Measurements from ENCODE around the gene BPIFB6. TPM values are rescaled to one million over a fixed set of nuclear protein-coding genes. Genes with fewer than 3 reads are reported as not detected.

Gene BPIFB6
- total RNA-seq, 2 experiments from 2014 or later: not detected

- POLR2A ChIA-PET: no interaction called here
- H3K27me3 Mint-ChIP-seq: no peaks in the 10 kb centered on the region
- no peak overlapping the region for H3K4me3 Mint-ChIP-seq
- intact Hi-C loops (cut with micrococcal nuclease): no loop called here
- H3K27ac Mint-ChIP-seq: no peak overlapping the region
- H3K4me1 Mint-ChIP-seq (ENCODE audit: low read depth): no peaks in the 10 kb centered on the region
- CTCF ChIA-PET: no interaction called here
- TF ChIP-seq, protein P1, sequence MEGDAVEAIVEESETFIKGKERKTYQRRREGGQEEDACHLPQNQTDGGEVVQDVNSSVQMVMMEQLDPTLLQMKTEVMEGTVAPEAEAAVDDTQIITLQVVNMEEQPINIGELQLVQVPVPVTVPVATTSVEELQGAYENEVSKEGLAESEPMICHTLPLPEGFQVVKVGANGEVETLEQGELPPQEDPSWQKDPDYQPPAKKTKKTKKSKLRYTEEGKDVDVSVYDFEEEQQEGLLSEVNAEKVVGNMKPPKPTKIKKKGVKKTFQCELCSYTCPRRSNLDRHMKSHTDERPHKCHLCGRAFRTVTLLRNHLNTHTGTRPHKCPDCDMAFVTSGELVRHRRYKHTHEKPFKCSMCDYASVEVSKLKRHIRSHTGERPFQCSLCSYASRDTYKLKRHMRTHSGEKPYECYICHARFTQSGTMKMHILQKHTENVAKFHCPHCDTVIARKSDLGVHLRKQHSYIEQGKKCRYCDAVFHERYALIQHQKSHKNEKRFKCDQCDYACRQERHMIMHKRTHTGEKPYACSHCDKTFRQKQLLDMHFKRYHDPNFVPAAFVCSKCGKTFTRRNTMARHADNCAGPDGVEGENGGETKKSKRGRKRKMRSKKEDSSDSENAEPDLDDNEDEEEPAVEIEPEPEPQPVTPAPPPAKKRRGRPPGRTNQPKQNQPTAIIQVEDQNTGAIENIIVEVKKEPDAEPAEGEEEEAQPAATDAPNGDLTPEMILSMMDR (IDR thresholded peaks at IDR 0.05): no peak
- H3K36me3 Mint-ChIP-seq (ENCODE audit: low read depth): no peaks in the 10 kb centered on the region
- peaks cover 5% of the 10 kb centered on the region for H3K9me3 Mint-ChIP-seq
- DNase-seq (no peak), ATAC-seq (no peak)
These were observed 2.7 kb downstream of the BPIFB6 start for GRCh38 chr20:33034115-33034514.

DNA sequence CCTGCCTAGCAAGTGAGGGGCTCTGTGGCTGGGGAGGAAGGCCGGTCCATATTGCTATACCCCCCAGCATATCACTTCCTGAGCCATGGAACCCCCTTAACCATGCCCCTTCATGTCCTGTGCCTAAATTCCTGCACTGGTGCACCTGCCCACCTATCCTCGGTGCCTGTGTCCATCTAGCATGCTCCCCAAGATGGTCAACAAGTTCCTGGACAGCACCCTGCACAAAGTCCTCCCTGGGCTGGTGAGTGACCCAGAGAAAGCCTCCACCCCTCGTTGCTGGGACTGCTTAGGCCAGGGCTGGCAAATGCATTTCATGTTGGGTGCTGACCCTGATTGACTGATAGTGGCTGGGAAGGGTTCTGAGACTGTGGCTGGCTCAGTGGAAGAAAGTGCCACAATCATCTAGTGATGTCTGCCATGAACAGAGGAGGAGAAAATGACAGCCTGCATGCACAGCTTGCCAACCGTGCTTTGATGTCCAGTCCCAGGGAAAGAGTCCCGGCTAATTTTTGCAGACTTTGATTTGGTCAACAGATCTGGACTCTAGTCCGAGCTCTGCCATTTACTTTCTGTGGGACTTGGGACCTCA, 3.5 kb downstream of the BPIFB6 start:
- CTCF ChIA-PET: no interaction called here
- no peak for ATAC-seq
- intact Hi-C loops (cut with micrococcal nuclease): no loop called here

DNA sequence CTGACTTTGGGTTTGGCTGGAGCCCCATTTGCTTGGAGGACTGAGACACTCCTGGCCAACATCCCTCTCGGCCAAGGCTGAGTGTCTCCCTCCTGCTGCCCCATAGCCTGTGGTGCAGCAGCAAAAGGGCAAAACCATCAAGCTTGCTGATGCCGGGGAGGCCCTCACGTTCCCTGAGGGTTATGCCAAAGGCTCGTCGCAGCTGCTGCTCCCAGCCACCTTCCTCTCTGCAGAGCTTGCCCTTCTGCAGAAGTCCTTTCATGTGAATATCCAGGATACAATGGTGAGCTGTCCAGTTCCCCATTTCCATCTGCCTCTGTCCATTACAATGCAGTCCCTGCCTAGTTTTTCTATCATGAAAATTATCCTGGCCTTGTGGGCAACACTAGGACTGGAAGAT, 6.0 kb downstream of the BPIFB6 start:
- no peaks in the 10 kb centered on the region for H3K27me3 Mint-ChIP-seq
- no peak for ATAC-seq
- H3K36me3 Mint-ChIP-seq (ENCODE audit: low read depth): no peaks in the 10 kb centered on the region
- no peak for DNase-seq
- no peak overlapping the region for H3K27ac Mint-ChIP-seq
- no peak overlapping the region for H3K4me3 Mint-ChIP-seq
- H3K9me3 Mint-ChIP-seq: peaks cover 5% of the 10 kb centered on the region
- CTCF ChIA-PET: interaction anchor here (0.6 kb wide), 1 partner anchor 15 kb away, joined by 3 read pairs; no protein-coding TSS in a partner anchor
- intact Hi-C loops (cut with micrococcal nuclease): no loop called here
- POLR2A ChIA-PET: no interaction called here
- H3K4me1 Mint-ChIP-seq (ENCODE audit: low read depth): no peaks in the 10 kb centered on the region
- TF ChIP-seq, protein P1 (IDR thresholded peaks at IDR 0.05): no peak

More for the DNA sequence above, 3.5 kb downstream of the BPIFB6 start:
- Mint-ChIP-seq H3K36me3 (ENCODE audit: low read depth) (no peaks in the 10 kb centered on the region), H3K27ac (no peak overlapping the region), H3K4me3 (no peak overlapping the region), H3K27me3 (no peaks in the 10 kb centered on the region), H3K9me3 (peaks cover 5% of the 10 kb centered on the region), H3K4me1 (ENCODE audit: low read depth) (no peaks in the 10 kb centered on the region)
- POLR2A ChIA-PET: no interaction called here
- TF ChIP-seq, protein P1 (IDR thresholded peaks at IDR 0.05): no peak
- no peak for DNase-seq

DNA sequence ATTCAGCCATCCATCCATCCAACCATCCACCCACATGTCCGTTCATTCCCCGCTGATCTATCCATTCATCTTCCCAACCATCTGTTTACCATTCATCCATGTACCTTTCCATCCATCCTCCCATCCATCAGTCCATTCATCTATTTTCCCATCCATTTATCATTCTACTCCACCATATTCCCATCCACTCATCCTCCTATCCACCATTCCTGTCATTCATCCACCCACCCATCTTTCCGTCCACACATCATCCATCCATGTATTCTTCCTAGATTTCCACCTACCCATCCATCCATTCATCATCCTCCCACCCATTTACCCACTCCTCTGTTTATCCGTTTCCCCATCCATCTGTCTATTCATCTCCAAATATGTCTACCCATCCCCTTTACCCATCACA, 6.8 kb downstream of the BPIFB6 start:
- Mint-ChIP-seq H3K27ac (no peak overlapping the region), H3K4me3 (no peak overlapping the region), H3K36me3 (ENCODE audit: low read depth) (no peaks in the 10 kb centered on the region), H3K27me3 (no peaks in the 10 kb centered on the region), H3K9me3 (peaks cover 2% of the 10 kb centered on the region), H3K4me1 (ENCODE audit: low read depth) (no peaks in the 10 kb centered on the region)
- TF ChIP-seq, protein P1 (IDR thresholded peaks at IDR 0.05): no peak
- POLR2A ChIA-PET: no interaction called here
- CTCF ChIA-PET: no interaction called here
- intact Hi-C loops (cut with micrococcal nuclease): no loop called here
- no peak for ATAC-seq
- no peak for DNase-seq

- Mint-ChIP-seq H3K36me3 (ENCODE audit: low read depth) (no peaks in the 10 kb centered on the region), H3K9me3 (peaks cover 14% of the 10 kb centered on the region), H3K4me1 (ENCODE audit: low read depth) (no peaks in the 10 kb centered on the region), H3K27ac (no peak overlapping the region), H3K4me3 (no peak overlapping the region), H3K27me3 (no peaks in the 10 kb centered on the region)
- CTCF ChIA-PET: no interaction called here
- no peak for DNase-seq
- POLR2A ChIA-PET: no interaction called here
- TF ChIP-seq, protein P1 (IDR thresholded peaks at IDR 0.05): no peak
- intact Hi-C loops (cut with micrococcal nuclease): no loop called here
- ATAC-seq: no peak
These were observed 11.0 kb downstream of the BPIFB6 start for GRCh38 chr20:33042430-33042829.
